ENCODE results near the gene PCDHGA2.
A peak's percentile ranks its signal among the peaks of the same experiment; 100 is the strongest.

Gene PCDHGA2

GRCh38 chr5:141362719-141363118 lies 24.2 kb downstream of the PCDHGA2 start:
- Histone ChIP-seq H4K20me1 (ENCODE audit: control insufficient read depth, insufficient read depth, low read depth, low read length) (no peaks in the 10 kb centered on the region), H3K9me3 (ENCODE audit: control insufficient read depth, insufficient read depth, low read length) (peaks cover 48% of the 10 kb centered on the region), H3K36me3 (ENCODE audit: control insufficient read depth, low read length) (peaks cover 54% of the 10 kb centered on the region), H3K79me2 (ENCODE audit: control insufficient read depth, low read length) (peaks cover 45% of the 10 kb centered on the region), H3K9me2 (replicated peaks; ENCODE audit: control insufficient read depth, low read length) (no peaks in the 10 kb centered on the region), H3K4me2 (ENCODE audit: low read length) (peak overlapping the region; percentile 58), H3K27me3 (ENCODE audit: control insufficient read depth, low read length) (no peaks in the 10 kb centered on the region), H3K4me3 (ENCODE audit: low read length) (peak overlapping the region; percentile 61), H3K27ac (ENCODE audit: low read depth, low read length) (peak overlapping the region; percentile 61), H3K4me1 (ENCODE audit: control insufficient read depth, low read length) (peaks cover 25% of the 10 kb centered on the region), H3F3A (ENCODE audit: control insufficient read depth, insufficient read depth) (peaks cover 7% of the 10 kb centered on the region; the same call in 1 of the 2 replicates)
- no peak for TF ChIP-seq EZH2phosphoT487 (IDR thresholded peaks at IDR 0.05; ENCODE audit: borderline replicate concordance, low read length)
- TF ChIP-seq, protein P1, sequence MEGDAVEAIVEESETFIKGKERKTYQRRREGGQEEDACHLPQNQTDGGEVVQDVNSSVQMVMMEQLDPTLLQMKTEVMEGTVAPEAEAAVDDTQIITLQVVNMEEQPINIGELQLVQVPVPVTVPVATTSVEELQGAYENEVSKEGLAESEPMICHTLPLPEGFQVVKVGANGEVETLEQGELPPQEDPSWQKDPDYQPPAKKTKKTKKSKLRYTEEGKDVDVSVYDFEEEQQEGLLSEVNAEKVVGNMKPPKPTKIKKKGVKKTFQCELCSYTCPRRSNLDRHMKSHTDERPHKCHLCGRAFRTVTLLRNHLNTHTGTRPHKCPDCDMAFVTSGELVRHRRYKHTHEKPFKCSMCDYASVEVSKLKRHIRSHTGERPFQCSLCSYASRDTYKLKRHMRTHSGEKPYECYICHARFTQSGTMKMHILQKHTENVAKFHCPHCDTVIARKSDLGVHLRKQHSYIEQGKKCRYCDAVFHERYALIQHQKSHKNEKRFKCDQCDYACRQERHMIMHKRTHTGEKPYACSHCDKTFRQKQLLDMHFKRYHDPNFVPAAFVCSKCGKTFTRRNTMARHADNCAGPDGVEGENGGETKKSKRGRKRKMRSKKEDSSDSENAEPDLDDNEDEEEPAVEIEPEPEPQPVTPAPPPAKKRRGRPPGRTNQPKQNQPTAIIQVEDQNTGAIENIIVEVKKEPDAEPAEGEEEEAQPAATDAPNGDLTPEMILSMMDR (IDR thresholded peaks at IDR 0.05; ENCODE audit: low read depth, low read length, poor library complexity, severe bottlenecking): no peak

- H3K4me3 ChIP-seq (ENCODE audit: low read length): peak within 1 kb of the TSS; percentile 61
- peak within 1 kb of the TSS; percentile 61 for H3K27ac ChIP-seq (ENCODE audit: low read depth, low read length)
- no peaks in the 10 kb centered on the region for H4K20me1 ChIP-seq (ENCODE audit: control insufficient read depth, insufficient read depth, low read depth, low read length)
- H3F3A ChIP-seq (ENCODE audit: control insufficient read depth, insufficient read depth): peaks cover 8% of the 10 kb centered on the region; the same call in 1 of the 2 replicates
- H3K4me2 ChIP-seq (ENCODE audit: low read length): peak within 1 kb of the TSS; percentile 58
- H3K9me2 ChIP-seq (replicated peaks; ENCODE audit: control insufficient read depth, low read length): no peaks in the 10 kb centered on the region
- H3K4me1 ChIP-seq (ENCODE audit: control insufficient read depth, low read length): peaks cover 28% of the 10 kb centered on the region
- H3K27me3 ChIP-seq (ENCODE audit: control insufficient read depth, low read length): no peaks in the 10 kb centered on the region
- peaks cover 45% of the 10 kb centered on the region for H3K79me2 ChIP-seq (ENCODE audit: control insufficient read depth, low read length)
- peaks cover 48% of the 10 kb centered on the region for H3K9me3 ChIP-seq (ENCODE audit: control insufficient read depth, insufficient read depth, low read length)
- TF ChIP-seq EZH2phosphoT487 (IDR thresholded peaks at IDR 0.05; ENCODE audit: borderline replicate concordance, low read length): no peak
- TF ChIP-seq, protein P1 (IDR thresholded peaks at IDR 0.05; ENCODE audit: low read depth, low read length, poor library complexity, severe bottlenecking): no peak
- H3K36me3 ChIP-seq (ENCODE audit: control insufficient read depth, low read length): peaks cover 54% of the 10 kb centered on the region
Observed at GRCh38 chr5:141363952-141364660, 25.5 kb downstream of the PCDHGA2 start, which contains the start of gene PCDHGA5. Gene PCDHGA5, plus strand, starts transcription at chr5:141364162. Its CDS starts 169 bp downstream, at chr5:141364331.

DNA sequence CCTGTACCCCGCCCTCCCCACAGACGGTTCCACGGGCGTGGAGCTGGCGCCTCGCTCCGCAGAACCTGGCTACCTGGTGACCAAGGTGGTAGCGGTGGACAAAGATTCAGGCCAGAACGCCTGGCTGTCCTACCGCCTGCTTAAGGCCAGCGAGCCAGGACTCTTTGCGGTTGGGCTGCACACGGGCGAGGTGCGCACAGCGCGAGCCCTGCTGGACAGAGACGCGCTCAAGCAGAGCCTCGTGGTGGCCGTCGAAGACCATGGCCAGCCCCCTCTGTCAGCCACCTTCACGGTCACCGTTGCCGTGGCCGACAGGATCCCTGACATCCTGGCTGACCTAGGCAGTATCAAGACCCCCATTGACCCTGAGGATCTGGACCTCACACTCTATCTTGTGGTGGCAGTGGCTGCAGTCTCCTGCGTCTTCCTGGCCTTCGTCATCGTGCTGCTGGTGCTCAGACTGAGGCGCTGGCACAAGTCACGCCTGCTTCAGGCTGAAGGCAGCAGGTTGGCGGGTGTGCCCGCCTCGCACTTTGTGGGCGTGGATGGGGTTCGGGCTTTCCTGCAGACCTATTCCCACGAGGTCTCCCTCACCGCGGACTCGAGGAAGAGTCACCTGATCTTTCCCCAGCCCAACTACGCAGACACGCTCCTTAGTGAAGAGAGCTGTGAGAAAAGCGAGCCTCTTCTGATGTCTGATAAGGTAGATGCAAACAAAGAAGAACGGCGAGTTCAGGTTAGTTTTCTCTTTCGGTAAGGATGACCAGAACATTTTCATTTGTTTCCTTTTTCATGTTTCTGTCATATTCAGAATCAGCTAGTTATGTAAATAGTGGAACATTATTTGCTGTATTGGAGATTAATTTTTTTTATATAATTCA lies 27.7 kb downstream of the PCDHGA2 start:
- H4K20me1 ChIP-seq (ENCODE audit: control insufficient read depth, insufficient read depth, low read depth, low read length): no peaks in the 10 kb centered on the region
- H3K4me2 ChIP-seq (ENCODE audit: low read length): no peak overlapping the region
- H3K4me1 ChIP-seq (ENCODE audit: control insufficient read depth, low read length): peaks cover 33% of the 10 kb centered on the region
- H3K27ac ChIP-seq (ENCODE audit: low read depth, low read length): no peak overlapping the region
- H3K79me2 ChIP-seq (ENCODE audit: control insufficient read depth, low read length): peaks cover 44% of the 10 kb centered on the region
- H3K27me3 ChIP-seq (ENCODE audit: control insufficient read depth, low read length): no peaks in the 10 kb centered on the region
- peaks cover 8% of the 10 kb centered on the region; the same call in 1 of the 2 replicates for H3F3A ChIP-seq (ENCODE audit: control insufficient read depth, insufficient read depth)
- peaks cover 50% of the 10 kb centered on the region for H3K9me3 ChIP-seq (ENCODE audit: control insufficient read depth, insufficient read depth, low read length)
- TF ChIP-seq, protein P1 (IDR thresholded peaks at IDR 0.05; ENCODE audit: low read depth, low read length, poor library complexity, severe bottlenecking): no peak
- TF ChIP-seq EZH2phosphoT487 (IDR thresholded peaks at IDR 0.05; ENCODE audit: borderline replicate concordance, low read length): no peak
- H3K36me3 ChIP-seq (ENCODE audit: control insufficient read depth, low read length): peaks cover 58% of the 10 kb centered on the region
- no peak overlapping the region for H3K4me3 ChIP-seq (ENCODE audit: low read length)
- H3K9me2 ChIP-seq (replicated peaks; ENCODE audit: control insufficient read depth, low read length): no peaks in the 10 kb centered on the region
